Nephron progenitor cell (in vitro differentiated cells): Measurements from ENCODE around the gene TMEM238.
A peak's percentile ranks its signal among the peaks of the same experiment; 100 is the strongest.

Experiments
- DNase-seq: peaks from one replicate; pipeline ENCODE4 v3.0.0; 2021
- H3K27ac Mint-ChIP-seq: 2 replicates; pipeline ENCODE4 v1.8.0; 2021; ENCODE audit warnings: mild to moderate bottlenecking, moderate library complexity, mixed read lengths
- H3K27me3 Mint-ChIP-seq: 2 replicates; pipeline ENCODE4 v1.8.0; 2021; ENCODE audit warnings: mild to moderate bottlenecking, low read depth, mixed read lengths; ENCODE audit not compliant: poor library complexity
- H3K36me3 Mint-ChIP-seq: 2 replicates; pipeline ENCODE4 v1.8.0; 2021; ENCODE audit warnings: low read depth, mixed read lengths
- H3K4me1 Mint-ChIP-seq: 2 replicates; pipeline ENCODE4 v1.8.0; 2021; ENCODE audit warnings: mixed read lengths
- H3K4me3 Mint-ChIP-seq: 2 replicates; pipeline ENCODE4 v1.8.0; 2021; ENCODE audit warnings: mild to moderate bottlenecking, moderate library complexity, mixed read lengths
- H3K9me3 Mint-ChIP-seq: 2 replicates; pipeline ENCODE4 v1.8.0; 2021; ENCODE audit warnings: mild to moderate bottlenecking, moderate library complexity, mixed read lengths
- CTCF ChIP-seq: fragments of 200-600 bp; sonication (generic); IDR thresholded peaks from 2 replicates; pipeline ENCODE4 v1.5.0; 2021; ENCODE audit warnings: antibody characterized with exemption

TMEM238 gene

GRCh38 chr19:55383279-55384130, 587 bp downstream of the TMEM238 start:
- peak overlapping the region; percentile 76 for H3K4me3 Mint-ChIP-seq
- H3K4me1 Mint-ChIP-seq: peaks cover 36% of the 10 kb centered on the region
- H3K36me3 Mint-ChIP-seq: peaks cover 13% of the 10 kb centered on the region
- peaks cover 20% of the 10 kb centered on the region for H3K27me3 Mint-ChIP-seq
- peak; percentile 72 for DNase-seq
- H3K27ac Mint-ChIP-seq: no peak overlapping the region
- TF ChIP-seq CTCF: no peak
- H3K9me3 Mint-ChIP-seq: peaks cover 10% of the 10 kb centered on the region

- peaks cover 11% of the 10 kb centered on the region for H3K36me3 Mint-ChIP-seq
- peaks cover 26% of the 10 kb centered on the region for H3K27me3 Mint-ChIP-seq
- TF ChIP-seq CTCF: no peak
- no peak overlapping the region for H3K27ac Mint-ChIP-seq
- no peak for DNase-seq
- H3K4me3 Mint-ChIP-seq: peak overlapping the region; percentile 76
- H3K4me1 Mint-ChIP-seq: peaks cover 36% of the 10 kb centered on the region
- peaks cover 10% of the 10 kb centered on the region for H3K9me3 Mint-ChIP-seq
Measured at GRCh38 chr19:55382522-55383054, 1.5 kb downstream of the TMEM238 start.

- no peak for DNase-seq
- peaks cover 10% of the 10 kb centered on the region for H3K9me3 Mint-ChIP-seq
- H3K36me3 Mint-ChIP-seq: peaks cover 11% of the 10 kb centered on the region
- peak overlapping the region; percentile 76 for H3K4me3 Mint-ChIP-seq
- peaks cover 26% of the 10 kb centered on the region for H3K27me3 Mint-ChIP-seq
- no peak overlapping the region for H3K27ac Mint-ChIP-seq
- TF ChIP-seq CTCF: no peak
- H3K4me1 Mint-ChIP-seq: peaks cover 30% of the 10 kb centered on the region
Measured at GRCh38 chr19:55382013-55382412, 2.1 kb downstream of the TMEM238 start.

GRCh38 chr19:55379174-55379573, 4.9 kb downstream of the TMEM238 start:
- H3K27me3 Mint-ChIP-seq: peaks cover 26% of the 10 kb centered on the region
- H3K27ac Mint-ChIP-seq: no peak overlapping the region
- H3K9me3 Mint-ChIP-seq: peaks cover 10% of the 10 kb centered on the region
- H3K4me1 Mint-ChIP-seq: peaks cover 24% of the 10 kb centered on the region
- DNase-seq: no peak
- no peak overlapping the region for H3K4me3 Mint-ChIP-seq
- H3K36me3 Mint-ChIP-seq: peaks cover 3% of the 10 kb centered on the region
- no peak for TF ChIP-seq CTCF

GRCh38 chr19:55377356-55378131, 6.5 kb downstream of the TMEM238 start:
- Mint-ChIP-seq H3K4me1 (peaks cover 32% of the 10 kb centered on the region), H3K36me3 (peaks cover 3% of the 10 kb centered on the region), H3K9me3 (peaks cover 10% of the 10 kb centered on the region), H3K27ac (no peak overlapping the region), H3K27me3 (peaks cover 19% of the 10 kb centered on the region), H3K4me3 (peak overlapping the region; percentile 45)
- TF ChIP-seq CTCF: no peak
- DNase-seq: peak; percentile 50
